GM18907 (cell line): ENCODE results near the gene TAS1R3.

Experiments used
- ATAC-seq: cut with Tn5 transposase; IDR thresholded peaks from one replicate; pipeline ENCODE4 v1.9.1; 2021; ENCODE audit warnings: mild to moderate bottlenecking, moderate library complexity; ENCODE audit not compliant: unreplicated experiment

TAS1R3 gene

DNA sequence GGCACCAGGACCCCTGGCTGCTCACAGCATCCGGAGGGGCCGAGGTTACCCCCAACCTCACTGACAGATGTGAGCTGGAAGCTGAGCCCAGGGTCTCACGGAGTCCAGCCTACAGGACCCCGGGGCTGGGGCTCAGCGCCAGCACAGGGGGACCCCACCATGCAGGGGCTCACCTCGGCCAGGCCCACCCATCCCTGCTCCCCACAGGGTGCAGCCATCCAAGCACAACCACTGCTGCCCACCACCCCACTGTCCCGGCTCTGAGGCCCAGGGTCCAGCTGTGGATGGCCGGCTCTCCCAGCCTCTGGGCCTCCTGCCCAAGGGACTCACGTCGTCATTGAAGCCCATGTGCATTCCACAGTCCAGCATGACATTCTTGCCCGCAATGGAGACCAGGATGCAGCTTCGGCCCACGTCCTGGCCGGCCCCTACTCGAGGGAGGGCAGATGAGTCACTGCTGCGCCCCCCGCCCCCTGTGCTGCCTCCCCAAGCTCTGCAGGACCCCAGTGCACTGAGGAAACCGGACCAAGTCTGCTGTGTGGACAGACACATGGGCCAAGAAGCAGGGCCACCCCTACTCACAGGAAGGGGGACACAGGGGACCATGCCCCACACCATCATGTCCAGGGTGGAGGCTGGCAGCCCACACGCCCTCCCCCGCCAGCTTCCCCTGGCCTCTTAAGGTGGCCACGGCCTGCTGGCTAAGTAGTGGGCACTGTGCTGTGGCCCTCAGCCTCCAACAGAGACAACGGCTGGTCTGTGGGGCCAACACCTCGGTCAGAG is 10.2 kb upstream of the TAS1R3 start:
- no peak for ATAC-seq

DNA sequence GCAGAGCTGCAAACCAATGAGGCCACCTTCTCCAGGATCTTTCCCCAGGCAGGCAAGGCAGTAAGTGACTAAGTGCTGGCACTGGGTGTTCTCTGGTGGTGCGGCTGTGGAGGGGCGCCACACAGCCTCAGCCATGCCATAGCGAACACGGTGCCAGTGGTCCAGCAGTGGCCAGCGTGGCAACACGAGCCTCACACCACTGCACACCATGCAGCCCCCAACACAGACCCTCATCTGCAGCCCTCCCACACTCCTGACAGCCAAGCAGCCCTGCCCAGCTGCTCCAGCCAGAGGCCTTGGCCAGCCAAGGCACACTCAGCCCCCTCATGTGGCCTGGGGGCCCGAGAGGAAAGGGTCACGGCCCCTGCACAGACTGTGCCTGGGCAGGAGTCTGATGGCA is 9.6 kb upstream of the TAS1R3 start:
- ATAC-seq, result no peak

GRCh38 chr1:1322418-1322817 is 8.7 kb upstream of the TAS1R3 start:
- ATAC-seq, result no peak

GRCh38 chr1:1322952-1323351 is 8.1 kb upstream of the TAS1R3 start:
- ATAC-seq, result no peak

DNA sequence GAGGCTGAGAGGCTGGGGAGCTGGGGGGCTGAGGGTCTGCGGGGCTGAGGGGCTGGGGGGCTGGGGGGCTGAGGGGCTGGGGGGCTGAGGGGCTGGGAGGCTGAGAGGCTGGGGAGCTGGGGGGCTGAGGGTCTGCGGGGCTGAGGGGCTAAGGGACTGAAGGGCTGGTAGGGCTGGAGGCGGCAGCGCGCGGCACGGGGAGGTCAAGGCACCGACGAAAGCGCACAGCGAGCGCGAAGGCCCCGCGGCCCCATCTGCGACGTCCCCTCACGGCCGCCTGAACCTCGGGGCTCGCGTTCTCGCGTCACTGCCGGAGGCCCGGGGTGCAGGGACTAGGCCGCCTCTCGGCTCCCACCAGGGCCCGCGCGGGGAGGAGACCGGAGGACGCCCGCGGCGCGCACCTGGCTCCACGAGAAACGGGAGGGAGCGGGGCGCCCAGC is 7.0 kb upstream of the TAS1R3 start:
- ATAC-seq, result peak; percentile 30

DNA sequence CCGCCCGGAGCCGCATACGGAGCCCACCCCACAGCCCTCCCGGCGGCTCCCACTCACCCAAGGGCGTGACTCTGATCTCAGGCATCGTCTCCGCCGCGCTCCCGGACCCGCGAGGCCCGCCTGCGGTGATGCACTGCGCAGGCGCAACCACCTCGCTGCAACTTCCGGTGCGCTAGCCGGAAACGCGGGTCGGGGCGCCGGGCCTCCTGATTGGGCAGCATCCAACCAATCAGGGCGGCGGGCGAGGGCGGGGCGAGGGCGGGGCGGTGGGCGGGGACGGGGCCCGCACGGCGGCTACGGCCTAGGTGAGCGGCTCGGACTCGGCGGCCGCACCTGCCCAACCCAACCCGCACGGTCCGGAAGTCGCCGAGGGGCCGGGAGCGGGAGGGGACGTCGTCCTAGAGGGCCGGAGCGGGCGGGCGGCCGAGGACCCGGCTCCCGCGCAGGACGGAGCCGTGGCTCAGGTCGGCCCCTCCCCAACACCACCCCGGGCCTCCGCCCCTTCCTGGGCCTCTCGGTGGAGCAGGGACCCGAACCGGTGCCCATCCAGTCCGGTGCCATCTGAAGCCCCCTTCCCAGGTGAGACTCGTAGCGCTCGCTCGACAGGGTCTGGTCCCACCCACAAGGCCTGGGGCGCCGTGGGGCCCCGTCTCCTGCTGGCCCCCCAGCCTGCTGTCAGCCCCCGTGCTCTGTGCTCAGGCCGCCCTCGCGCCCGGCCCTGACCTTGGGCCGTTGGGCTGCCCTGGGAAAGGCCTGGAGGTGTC is 6.4 kb upstream of the TAS1R3 start, which contains the start of the genes CPTP and INTS11:
Gene CPTP (plus strand): TSS at position 279 of the 764 bp plus-strand sequence. CDS start 2,109 bp downstream, outside the sequence.
Gene INTS11 (minus strand): TSS at position 137 of the 764 bp plus-strand sequence. CDS start 52 bp downstream, at position 85.
- ATAC-seq, result peak; percentile 47

DNA sequence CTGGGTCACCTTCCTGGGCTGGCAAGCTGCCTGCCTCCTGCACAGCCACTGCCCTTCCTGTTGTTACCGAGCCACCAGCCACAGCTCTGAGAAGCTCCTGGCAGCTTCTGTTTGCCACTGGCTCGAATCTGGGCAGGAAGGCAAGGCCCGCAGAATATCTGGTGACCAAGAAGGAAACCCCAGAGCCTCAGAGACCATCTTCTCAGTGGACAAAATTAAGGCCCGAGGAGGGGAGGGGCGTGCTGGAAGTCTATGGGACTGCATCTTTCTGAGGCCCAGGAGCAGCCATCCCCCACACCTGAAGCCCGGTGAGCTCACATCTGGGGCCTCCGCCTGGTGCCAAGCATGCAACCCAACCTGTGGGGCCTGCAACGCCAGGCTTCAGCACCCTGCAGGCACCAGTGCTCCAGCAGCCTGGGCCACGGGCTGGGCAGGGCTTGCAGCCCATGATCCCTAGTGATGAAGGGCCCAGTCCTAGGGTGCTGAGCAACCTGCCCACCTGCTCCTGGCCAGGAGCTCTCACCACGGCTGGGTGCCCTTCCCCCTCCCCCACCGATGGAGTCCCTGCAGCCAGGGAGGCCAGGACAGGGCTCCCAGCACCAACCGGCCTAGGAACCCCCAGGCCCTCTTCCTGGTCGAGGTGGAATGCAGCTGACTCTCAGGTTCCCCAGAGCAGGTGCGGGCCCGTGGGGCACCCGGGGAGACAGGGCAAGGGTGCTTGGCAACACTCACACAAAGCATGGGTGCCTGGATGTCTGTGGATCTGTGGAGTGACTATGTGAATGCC is 5.6 kb upstream of the TAS1R3 start:
- no peak for ATAC-seq

GRCh38 chr1:1326075-1326605 is 4.9 kb upstream of the TAS1R3 start:
- no peak for ATAC-seq

DNA sequence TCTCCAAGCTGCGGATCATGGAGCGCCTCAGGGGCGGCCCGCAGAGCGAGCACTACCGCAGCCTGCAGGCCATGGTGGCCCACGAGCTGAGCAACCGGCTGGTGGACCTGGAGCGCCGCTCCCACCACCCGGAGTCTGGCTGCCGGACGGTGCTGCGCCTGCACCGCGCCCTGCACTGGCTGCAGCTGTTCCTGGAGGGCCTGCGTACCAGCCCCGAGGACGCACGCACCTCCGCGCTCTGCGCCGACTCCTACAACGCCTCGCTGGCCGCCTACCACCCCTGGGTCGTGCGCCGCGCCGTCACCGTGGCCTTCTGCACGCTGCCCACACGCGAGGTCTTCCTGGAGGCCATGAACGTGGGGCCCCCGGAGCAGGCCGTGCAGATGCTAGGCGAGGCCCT is 3.8 kb upstream of the TAS1R3 start:
- no peak for ATAC-seq

DNA sequence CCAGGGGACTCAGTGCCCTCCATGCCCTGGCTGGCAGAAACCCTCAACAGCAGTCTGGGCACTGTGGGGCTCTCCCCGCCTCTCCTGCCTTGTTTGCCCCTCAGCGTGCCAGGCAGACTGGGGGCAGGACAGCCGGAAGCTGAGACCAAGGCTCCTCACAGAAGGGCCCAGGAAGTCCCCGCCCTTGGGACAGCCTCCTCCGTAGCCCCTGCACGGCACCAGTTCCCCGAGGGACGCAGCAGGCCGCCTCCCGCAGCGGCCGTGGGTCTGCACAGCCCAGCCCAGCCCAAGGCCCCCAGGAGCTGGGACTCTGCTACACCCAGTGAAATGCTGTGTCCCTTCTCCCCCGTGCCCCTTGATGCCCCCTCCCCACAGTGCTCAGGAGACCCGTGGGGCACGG is 2.8 kb upstream of the TAS1R3 start:
- no peak for ATAC-seq

DNA sequence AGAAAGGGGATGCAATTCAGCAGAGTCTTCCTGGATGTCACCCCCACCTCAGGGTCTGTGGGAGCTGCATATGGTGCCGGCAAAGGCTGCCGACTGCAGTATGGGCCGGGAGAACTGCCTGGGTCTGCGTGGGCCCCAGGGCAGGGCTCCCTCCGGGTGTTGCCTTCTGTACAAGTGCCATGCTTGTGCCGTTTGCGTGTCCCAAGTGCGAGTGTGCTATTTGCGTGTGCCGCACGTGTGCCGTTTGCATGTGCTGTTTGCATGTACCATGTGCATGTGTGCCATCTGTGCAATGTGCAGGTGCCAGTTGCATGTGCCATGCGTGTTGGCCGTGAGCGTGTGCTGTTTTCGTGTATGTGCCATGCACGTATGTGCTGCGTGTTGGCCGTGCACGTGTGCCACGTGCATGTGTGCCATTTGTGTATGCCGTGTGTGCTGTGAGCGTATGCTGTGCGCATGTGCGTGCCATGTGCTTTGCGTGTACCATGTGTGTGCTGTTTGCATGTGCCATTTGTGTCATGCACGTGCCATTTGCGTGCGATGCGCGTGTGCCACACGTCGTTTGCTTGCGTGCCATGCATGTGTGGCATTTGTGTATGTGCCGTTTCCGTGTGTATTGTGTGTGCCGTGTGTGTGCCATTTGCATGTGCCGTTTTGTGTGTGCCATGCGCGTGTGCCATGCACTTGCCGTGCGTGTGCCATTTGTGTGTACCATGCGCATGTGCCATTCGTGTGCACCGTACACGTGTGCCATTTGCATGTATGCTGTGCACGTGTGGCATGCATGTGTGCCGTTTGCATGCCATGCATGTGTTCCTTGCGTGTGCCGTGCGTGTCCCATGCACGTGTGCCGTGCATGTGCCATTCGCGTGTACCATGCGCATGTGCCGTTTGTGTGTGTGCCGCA is 1.5 kb upstream of the TAS1R3 start:
- ATAC-seq, result no peak

DNA sequence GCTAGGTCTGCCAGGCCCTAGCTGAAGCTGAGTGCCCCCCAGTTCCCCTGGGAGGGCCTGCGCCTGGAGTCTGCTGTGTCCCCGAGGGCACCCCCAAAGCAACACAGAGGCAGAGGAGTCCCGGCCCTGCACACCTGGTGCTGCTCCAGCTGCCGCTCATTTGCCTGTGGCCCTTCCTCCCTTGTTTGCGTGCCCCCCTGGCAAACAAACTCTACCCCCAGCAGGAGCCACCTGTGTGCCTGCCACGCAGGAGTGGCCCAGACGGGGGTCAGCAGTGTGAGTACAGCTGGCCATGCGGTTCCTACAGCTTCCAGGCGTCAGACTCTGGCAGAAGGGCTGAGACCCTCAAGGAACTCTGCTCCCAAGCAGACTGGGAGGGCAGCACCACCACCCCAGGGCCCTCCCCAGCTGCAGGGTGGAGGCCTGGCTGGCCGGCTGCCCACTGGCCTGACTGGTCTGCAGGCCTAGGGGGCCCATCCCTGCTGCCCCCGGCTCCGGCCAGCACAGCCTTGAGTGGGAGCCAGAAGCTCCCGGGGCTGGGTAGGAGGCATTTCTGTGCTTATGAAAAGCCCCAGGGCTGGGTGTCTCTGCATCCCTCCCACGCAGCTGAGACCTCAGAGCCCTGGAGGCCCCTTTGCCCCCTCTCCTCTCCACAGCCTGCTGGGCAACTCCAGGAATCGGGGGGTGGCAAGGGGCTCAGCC is 563 bp upstream of the TAS1R3 start:
- no peak for ATAC-seq

GRCh38 chr1:1332031-1332755 is 1.1 kb downstream of the TAS1R3 start:
- ATAC-seq, result no peak

- ATAC-seq, result no peak
Observed at GRCh38 chr1:1332774-1333480, 1.8 kb downstream of the TAS1R3 start.

DNA sequence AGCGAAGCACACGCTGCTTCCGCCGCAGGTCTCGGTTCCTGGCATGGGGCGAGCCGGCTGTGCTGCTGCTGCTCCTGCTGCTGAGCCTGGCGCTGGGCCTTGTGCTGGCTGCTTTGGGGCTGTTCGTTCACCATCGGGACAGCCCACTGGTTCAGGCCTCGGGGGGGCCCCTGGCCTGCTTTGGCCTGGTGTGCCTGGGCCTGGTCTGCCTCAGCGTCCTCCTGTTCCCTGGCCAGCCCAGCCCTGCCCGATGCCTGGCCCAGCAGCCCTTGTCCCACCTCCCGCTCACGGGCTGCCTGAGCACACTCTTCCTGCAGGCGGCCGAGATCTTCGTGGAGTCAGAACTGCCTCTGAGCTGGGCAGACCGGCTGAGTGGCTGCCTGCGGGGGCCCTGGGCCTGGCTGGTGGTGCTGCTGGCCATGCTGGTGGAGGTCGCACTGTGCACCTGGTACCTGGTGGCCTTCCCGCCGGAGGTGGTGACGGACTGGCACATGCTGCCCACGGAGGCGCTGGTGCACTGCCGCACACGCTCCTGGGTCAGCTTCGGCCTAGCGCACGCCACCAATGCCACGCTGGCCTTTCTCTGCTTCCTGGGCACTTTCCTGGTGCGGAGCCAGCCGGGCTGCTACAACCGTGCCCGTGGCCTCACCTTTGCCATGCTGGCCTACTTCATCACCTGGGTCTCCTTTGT is 2.6 kb downstream of the TAS1R3 start:
- no peak for ATAC-seq

- ATAC-seq, result no peak
Observed at GRCh38 chr1:1334835-1335234, 3.8 kb downstream of the TAS1R3 start.

DNA sequence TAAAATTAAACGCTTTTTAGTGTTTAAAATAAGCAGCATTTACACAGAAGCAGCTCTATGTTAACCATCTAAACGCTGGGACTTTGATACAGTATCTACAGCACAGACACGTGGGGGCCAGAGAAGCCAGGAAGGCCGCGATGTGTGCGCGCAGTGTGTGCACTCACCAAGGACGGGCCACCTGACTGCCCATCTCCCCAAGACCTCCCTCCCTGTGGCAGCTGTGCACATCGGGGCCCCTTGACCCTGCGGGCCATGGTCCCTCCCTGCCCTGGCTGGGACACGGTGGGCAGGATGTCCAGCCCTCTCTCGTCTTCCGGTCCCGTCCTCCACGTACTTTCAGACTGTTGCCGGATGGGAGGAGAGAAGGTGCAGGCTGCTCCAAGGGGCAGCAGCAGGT is 4.2 kb downstream of the TAS1R3 start:
- ATAC-seq, result no peak
